K562 (cell line): ENCODE measurements around the gene MDK.

ENCODE experiments used
- BCL6 ChIP-seq: fragments of 250-450 bp; sonication (Bioruptor Pico); IDR thresholded peaks from 2 replicates; pipeline ENCODE4 v1.4.0; 2020
- CHD1 ChIP-seq: fragments of 200-600 bp; sonication (generic); IDR thresholded peaks from one replicate; pipeline ENCODE4 v1.6.1; 2012; ENCODE audit warnings: mild to moderate bottlenecking, moderate library complexity, low read length, inconsistent platforms
- ELF4 ChIP-seq: fragments of 450-650 bp; formaldehyde crosslinking; IDR thresholded peaks from 2 replicates; pipeline ENCODE4 v1.4.0; 2022; ENCODE audit warnings: missing genetic modification characterization
- ELK1 ChIP-seq: sonication (generic); formaldehyde crosslinking; IDR thresholded peaks from 2 replicates; pipeline ENCODE4 v1.8.1; 2022; ENCODE audit warnings: missing genetic modification reagents
- EZH2 ChIP-seq: IDR thresholded peaks from 2 replicates; pipeline ENCODE4 v1.6.1; 2012; ENCODE audit warnings: low read depth, mild to moderate bottlenecking, inconsistent platforms, low read length, borderline replicate concordance
- GABPA ChIP-seq: fragments of 200-800 bp; sonication (Bioruptor generic); conservative IDR thresholded peaks from 2 replicates; pipeline ENCODE4 v1.6.1; 2016; ENCODE audit warnings: low read depth, missing genetic modification characterization, missing compliant biosample characterization
- KLF16 ChIP-seq: IDR thresholded peaks from 2 replicates; pipeline ENCODE4 v1.6.1; 2016; ENCODE audit warnings: antibody characterized with exemption
- NELFE ChIP-seq: IDR thresholded peaks from 2 replicates; pipeline ENCODE4 v1.6.1; 2011; ENCODE audit warnings: mild to moderate bottlenecking; ENCODE audit not compliant: insufficient read depth, insufficient read length
- RFX5 ChIP-seq: IDR thresholded peaks from 2 replicates; pipeline ENCODE4 v1.6.1; 2011; ENCODE audit warnings: low read depth, mild to moderate bottlenecking, improper control_type of control experiment, low read length
- U2AF2 ChIP-seq: fragments of 200-400 bp; formaldehyde crosslinking; optimal IDR thresholded peaks from 2 replicates; pipeline ENCODE3; 2017; ENCODE audit warnings: low read depth, mild to moderate bottlenecking, low read length
- TF ChIP-seq, protein P1 (sequence below), 3 experiments: IDR thresholded peaks in 2 of 3; conservative IDR thresholded peaks in 1 of 3; 2 replicates each; pipeline ENCODE4 v1.5.1; 2011 to 2012; ENCODE audit warnings: low read length in 3 of 3, mild to moderate bottlenecking in 3 of 3, control low read depth in 2 of 3, improper control_type of control experiment in 1 of 3, inconsistent platforms in 1 of 3, low read depth in 1 of 3, mixed read lengths in 1 of 3, moderate library complexity in 1 of 3; ENCODE audit not compliant: insufficient read depth in 2 of 3
- TF ChIP-seq, protein P2 (sequence below): IDR thresholded peaks from 3 replicates; pipeline ENCODE4 v1.6.1; 2011; ENCODE audit warnings: borderline replicate concordance, mild to moderate bottlenecking, moderate library complexity; ENCODE audit not compliant: insufficient read length; ENCODE audit errors: extremely low read depth

DNA sequence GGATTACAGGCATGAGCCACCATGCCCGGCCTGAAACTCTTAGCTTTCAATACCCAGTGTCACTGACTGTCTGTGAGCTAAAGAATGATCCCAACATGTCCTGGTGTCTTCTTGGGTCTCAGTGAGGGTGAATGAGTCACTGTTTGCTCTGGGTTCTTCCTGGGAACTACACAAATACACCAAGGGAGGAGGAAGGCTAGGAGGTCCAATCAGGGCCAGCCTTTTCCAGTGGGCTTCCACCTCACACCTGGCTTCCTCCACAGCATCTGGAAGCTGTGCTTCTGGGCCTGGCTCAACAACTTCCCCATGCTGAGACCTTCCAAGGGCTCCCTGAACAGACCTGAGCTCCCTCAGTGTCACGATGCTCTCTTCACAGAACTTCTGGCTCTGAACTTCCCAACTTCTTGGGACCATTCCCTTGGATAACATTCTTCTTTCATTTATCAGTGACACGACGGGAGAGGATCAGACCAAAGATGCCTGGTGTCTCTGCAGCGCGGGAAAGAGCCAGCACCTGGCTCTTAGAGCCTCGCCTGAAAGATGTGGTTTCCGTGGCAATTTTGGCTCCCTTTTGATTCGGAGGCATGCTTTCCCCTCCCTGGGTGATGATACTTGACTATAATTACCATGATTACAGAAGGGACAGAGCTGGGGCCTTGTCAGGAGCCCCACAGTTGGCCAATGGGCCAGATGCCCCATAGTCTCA is 32.4 kb downstream of the MDK start:
- TF ChIP-seq NELFE (no peak), ELF4 (CRISPR knock-in tag) (no peak), EZH2 (no peak), BCL6 (no peak), KLF16 (no peak), U2AF2 (no peak), CHD1 (no peak), ELK1 (no peak), GABPA (no peak), RFX5 (no peak)
- TF ChIP-seq, protein P1, sequence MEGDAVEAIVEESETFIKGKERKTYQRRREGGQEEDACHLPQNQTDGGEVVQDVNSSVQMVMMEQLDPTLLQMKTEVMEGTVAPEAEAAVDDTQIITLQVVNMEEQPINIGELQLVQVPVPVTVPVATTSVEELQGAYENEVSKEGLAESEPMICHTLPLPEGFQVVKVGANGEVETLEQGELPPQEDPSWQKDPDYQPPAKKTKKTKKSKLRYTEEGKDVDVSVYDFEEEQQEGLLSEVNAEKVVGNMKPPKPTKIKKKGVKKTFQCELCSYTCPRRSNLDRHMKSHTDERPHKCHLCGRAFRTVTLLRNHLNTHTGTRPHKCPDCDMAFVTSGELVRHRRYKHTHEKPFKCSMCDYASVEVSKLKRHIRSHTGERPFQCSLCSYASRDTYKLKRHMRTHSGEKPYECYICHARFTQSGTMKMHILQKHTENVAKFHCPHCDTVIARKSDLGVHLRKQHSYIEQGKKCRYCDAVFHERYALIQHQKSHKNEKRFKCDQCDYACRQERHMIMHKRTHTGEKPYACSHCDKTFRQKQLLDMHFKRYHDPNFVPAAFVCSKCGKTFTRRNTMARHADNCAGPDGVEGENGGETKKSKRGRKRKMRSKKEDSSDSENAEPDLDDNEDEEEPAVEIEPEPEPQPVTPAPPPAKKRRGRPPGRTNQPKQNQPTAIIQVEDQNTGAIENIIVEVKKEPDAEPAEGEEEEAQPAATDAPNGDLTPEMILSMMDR (IDR thresholded peaks at IDR 0.05 in 2 of 3, conservative IDR thresholded peaks at IDR 0.05 in 1 of 3; ENCODE audit: insufficient read depth in 2 of 3, low read depth in 1 of 3, low read length in 3 of 3) = no peak
- TF ChIP-seq, protein P2, sequence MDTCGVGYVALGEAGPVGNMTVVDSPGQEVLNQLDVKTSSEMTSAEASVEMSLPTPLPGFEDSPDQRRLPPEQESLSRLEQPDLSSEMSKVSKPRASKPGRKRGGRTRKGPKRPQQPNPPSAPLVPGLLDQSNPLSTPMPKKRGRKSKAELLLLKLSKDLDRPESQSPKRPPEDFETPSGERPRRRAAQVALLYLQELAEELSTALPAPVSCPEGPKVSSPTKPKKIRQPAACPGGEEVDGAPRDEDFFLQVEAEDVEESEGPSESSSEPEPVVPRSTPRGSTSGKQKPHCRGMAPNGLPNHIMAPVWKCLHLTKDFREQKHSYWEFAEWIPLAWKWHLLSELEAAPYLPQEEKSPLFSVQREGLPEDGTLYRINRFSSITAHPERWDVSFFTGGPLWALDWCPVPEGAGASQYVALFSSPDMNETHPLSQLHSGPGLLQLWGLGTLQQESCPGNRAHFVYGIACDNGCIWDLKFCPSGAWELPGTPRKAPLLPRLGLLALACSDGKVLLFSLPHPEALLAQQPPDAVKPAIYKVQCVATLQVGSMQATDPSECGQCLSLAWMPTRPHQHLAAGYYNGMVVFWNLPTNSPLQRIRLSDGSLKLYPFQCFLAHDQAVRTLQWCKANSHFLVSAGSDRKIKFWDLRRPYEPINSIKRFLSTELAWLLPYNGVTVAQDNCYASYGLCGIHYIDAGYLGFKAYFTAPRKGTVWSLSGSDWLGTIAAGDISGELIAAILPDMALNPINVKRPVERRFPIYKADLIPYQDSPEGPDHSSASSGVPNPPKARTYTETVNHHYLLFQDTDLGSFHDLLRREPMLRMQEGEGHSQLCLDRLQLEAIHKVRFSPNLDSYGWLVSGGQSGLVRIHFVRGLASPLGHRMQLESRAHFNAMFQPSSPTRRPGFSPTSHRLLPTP = no peak
